ENCODE measurements around the gene SLC30A2. TPM values are rescaled to one million over a fixed set of nuclear protein-coding genes. Genes with fewer than 3 reads are reported as not detected.
A peak's percentile ranks its signal among the peaks of the same experiment; 100 is the strongest.

Gene SLC30A2
- total and polyA plus RNA-seq, 10 of the 15 experiments (the other 5 are each of a cell fraction or from before 2014, with no cell fraction given): 0.13 TPM; not detected in 9

DNA sequence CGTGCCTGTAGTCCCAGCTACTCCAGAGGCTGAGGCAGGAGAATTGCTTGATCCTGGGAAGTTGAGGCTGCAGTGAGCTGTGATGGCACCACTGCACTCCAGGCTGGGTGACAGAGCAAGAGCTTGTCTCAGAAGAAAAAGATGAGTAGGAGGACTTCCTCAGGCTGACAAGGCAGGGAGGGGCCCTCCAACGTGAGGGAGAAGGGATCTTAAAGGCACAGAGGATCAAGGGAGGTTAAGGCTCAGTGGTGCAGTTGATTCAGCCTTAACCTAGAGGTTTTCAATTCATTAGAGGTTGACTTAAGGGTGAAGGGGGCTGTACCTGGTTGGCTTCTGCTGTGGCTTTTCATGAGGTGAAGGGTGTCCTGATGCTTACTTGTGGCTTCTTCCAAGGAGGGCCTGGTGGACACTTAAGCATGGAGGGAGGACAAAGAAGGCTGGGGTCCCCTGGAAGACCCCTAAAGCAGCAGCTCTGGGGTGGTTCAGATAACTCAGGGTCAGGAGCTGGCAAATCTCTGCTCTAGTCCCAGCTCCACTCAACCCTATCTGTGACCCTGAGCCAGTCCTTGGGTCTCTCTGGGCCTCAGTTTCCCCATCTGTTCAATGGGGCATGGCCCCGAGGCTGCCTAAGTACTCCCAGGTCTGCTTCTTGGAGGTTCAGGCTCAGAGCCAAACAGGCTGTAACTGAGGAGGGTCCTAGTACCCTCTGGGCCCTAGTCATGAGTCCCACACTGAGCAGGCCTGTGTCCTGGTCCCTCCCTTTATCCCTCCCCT lies 18.0 kb downstream of the SLC30A2 start:
- Histone ChIP-seq H3K36me3 (ENCODE audit: control insufficient read depth in 2 of 2, insufficient read depth in 2 of 2, low read length in 1 of 2) (no peaks in the 10 kb centered on the region), H4K20me1 (ENCODE audit: control insufficient read depth, insufficient read depth) (no peaks in the 10 kb centered on the region), H3K4me2 (ENCODE audit: control insufficient read depth, insufficient read depth) (no peak overlapping the region), H3K9ac (ENCODE audit: control insufficient read depth, insufficient read depth, low read length) (no peak overlapping the region), H3K4me1 (ENCODE audit: control insufficient read depth, insufficient read depth, low read length) (no peaks in the 10 kb centered on the region), H2AFZ (ENCODE audit: control insufficient read depth, low read depth, low read length) (no peak overlapping the region), H3K9me3 (replicated peaks; ENCODE audit: control insufficient read depth, insufficient read depth, low read length) (0 out of 3 replicates have a peak, but pooled peaks cover 2% of the 10 kb centered on the region), H3K79me2 (ENCODE audit: control insufficient read depth, insufficient read depth, low read length) (no peaks in the 10 kb centered on the region), H3K27ac (ENCODE audit: control insufficient read depth, insufficient read depth) (no peak overlapping the region), H3K4me3 (no peak overlapping the region), H3K27me3 (replicated peaks in 1 of 2; ENCODE audit: control insufficient read depth in 2 of 2, insufficient read depth in 2 of 2, low read length in 1 of 2) (no peaks in the 10 kb centered on the region; a peak in 1 of 4 replicates)
- BruUV-seq (replicated peaks): no TSS peak
- RAD21 ChIA-PET (ENCODE audit: unreplicated experiment): interaction anchor here (0.8 kb wide), 1 partner anchor 30 kb away, joined by 4 read pairs; the partner anchor contains the start of gene PAFAH2
- DNase-seq (ENCODE audit: low read depth, low spot score): no peak
- CTCF ChIA-PET: interaction anchor here (0.7 to 1.3 kb wide), 5 partner anchors 8 to 132 kb away, joined by 3 to 6 read pairs (median 4); no protein-coding TSS in a partner anchor
- in situ Hi-C loops (cut with MboI) (no loop called here), intact Hi-C loops (cut with micrococcal nuclease; ENCODE audit: unreplicated experiment) (no loop called here)
- TF ChIP-seq NFXL1 (IDR thresholded peaks at IDR 0.05; ENCODE audit: borderline replicate concordance) (no peak), BRCA1 (IDR thresholded peaks at IDR 0.05; ENCODE audit: low read depth, low read length) (no peak), IKZF1 (conservative IDR thresholded peaks at IDR 0.05) (no peak)
- TF ChIP-seq, protein P1, sequence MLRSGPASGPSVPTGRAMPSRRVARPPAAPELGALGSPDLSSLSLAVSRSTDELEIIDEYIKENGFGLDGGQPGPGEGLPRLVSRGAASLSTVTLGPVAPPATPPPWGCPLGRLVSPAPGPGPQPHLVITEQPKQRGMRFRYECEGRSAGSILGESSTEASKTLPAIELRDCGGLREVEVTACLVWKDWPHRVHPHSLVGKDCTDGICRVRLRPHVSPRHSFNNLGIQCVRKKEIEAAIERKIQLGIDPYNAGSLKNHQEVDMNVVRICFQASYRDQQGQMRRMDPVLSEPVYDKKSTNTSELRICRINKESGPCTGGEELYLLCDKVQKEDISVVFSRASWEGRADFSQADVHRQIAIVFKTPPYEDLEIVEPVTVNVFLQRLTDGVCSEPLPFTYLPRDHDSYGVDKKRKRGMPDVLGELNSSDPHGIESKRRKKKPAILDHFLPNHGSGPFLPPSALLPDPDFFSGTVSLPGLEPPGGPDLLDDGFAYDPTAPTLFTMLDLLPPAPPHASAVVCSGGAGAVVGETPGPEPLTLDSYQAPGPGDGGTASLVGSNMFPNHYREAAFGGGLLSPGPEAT (IDR thresholded peaks at IDR 0.05; ENCODE audit: low read depth): no peak
- POLR2A ChIA-PET: interaction anchor here (0.7 kb wide), 1 partner anchor 103 kb away, joined by 4 read pairs; no protein-coding TSS in a partner anchor
- FAIRE-seq: no peak
- peak; percentile 34; the same call in 1 of the 3 replicates for ATAC-seq
- 0% methylated on average over 3 of the region's 3 CpGs for WGBS (ENCODE audit: insufficient coverage, insufficient replicate concordance, low lambda C conversion rate, missing lambda C conversion rate)
- SMC1A ChIA-PET (ENCODE audit: uncharacterized antibody, unreplicated experiment): interaction anchor here (1.0 to 1.1 kb wide), 2 partner anchors 39 to 57 kb away, joined by 3 read pairs; no protein-coding TSS in a partner anchor
